H1 (cell line): ENCODE measurements around the gene RNF130. TPM values are rescaled to one million over a fixed set of nuclear protein-coding genes. Genes with fewer than 3 reads are reported as not detected.
A peak's percentile ranks its signal among the peaks of the same experiment; 100 is the strongest.

Source experiments
- BCL11A ChIP-seq, 2 experiments: IDR thresholded peaks; one replicate each; pipeline ENCODE4 v1.6.1; 2011; ENCODE audit warnings: low read depth in 2 of 2, low read length in 2 of 2, mild to moderate bottlenecking in 2 of 2
- CTCF ChIP-seq, 3 experiments: IDR thresholded peaks; 1 replicate in 2 of 3; 2 replicates in 1 of 3; pipeline versions ENCODE4 v1.5.1 to v1.6.1; 2011; ENCODE audit warnings: low read length in 3 of 3, mild to moderate bottlenecking in 3 of 3, inconsistent platforms in 2 of 3, low read depth in 1 of 3, moderate library complexity in 1 of 3; ENCODE audit not compliant: insufficient read depth in 1 of 3; ENCODE audit errors: control extremely low read depth in 1 of 3
- GTF2F1 ChIP-seq: IDR thresholded peaks from 2 replicates; pipeline ENCODE4 v1.6.1; 2012; ENCODE audit warnings: low read depth, low read length, improper control_type of control experiment, borderline replicate concordance
- RBBP5 ChIP-seq: IDR thresholded peaks from 2 replicates; pipeline ENCODE4 v1.7.1; 2012; ENCODE audit warnings: low read depth, mild to moderate bottlenecking, inconsistent platforms, low read length, moderate library complexity, borderline replicate concordance
- ZNF274 ChIP-seq: IDR thresholded peaks from 2 replicates; pipeline ENCODE4 v1.7.0; 2012; ENCODE audit warnings: low read length, borderline replicate concordance; ENCODE audit errors: extremely low read depth
- polyA plus RNA-seq, 7 experiments: library from polyadenylated mRNA; depleted of rRNA in 3 of 7; stranded (reverse) in 5 of 7; unstranded in 2 of 7; fragments of >200 nt in 5 of 7; fragments of 200-250 nt in 2 of 7; gene quantifications; 1 replicate in 5 of 7; 2 replicates in 1 of 7; 4 replicates in 1 of 7; pipeline versions ENCODE4 v1.2.1 to v1.2.3, GENCODE V29; 2011 to 2013; ENCODE audit warnings: missing spikeins in 2 of 7, mixed read lengths in 2 of 7
- total RNA-seq: library from RNA; stranded (reverse); fragmentation: NEBNext Ultra II Directional; extraction: Animal tissue kit (Norgen Biotek cat#: 25700); gene quantifications from 2 replicates; pipeline ENCODE4 v1.2.1, GENCODE V29; 2021
- TF ChIP-seq, protein P1 (sequence below): fragments of 300-600 bp; sonication (generic); IDR thresholded peaks from 2 replicates; pipeline ENCODE4 v1.7.1; 2012; ENCODE audit warnings: low read length, moderate library complexity, mild to moderate bottlenecking, inconsistent platforms; ENCODE audit not compliant: insufficient replicate concordance

RNF130 gene
- total and polyA plus RNA-seq, 2 of the 8 experiments (the other 6 are each of a cell fraction or from before 2014, with no cell fraction given): 65.1 to 70.0 TPM

DNA sequence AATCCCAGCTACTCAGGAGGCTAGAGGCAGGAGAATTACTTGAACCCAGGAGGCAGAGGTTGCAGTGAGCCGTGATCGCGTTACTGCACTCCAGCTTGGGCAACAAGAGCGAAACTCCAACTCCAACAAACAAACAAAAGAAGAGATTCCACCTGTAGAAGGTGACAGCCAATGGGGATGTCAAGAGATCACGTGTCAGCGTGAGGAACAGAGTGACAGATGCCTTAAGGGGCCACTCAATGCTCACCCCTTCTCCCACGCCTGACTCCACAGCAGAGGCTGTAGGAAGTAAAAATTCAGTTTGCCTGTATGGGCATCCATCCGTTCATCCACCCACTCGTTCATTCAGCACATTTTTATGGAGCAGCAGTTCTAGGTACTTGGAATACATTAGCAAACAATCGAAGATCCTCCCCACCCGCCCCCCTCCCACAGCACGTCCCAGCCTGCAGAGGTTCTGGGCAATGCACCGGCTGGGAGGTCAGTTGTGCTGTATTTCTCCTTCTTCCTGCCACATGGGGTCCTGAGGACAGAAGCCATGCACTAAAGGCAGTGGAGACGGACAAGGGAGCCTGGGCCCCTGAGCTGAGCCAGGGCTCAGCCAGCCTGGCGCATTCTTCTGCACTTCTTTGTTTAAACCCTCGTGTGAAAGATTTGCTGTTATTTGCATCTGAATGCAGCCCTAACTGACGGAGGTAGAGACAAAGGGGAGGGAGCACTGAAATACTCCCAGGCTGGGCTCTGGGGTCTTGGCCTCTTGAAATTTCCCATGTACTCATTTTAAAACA is 11.3 kb upstream of the RNF130 start (continued):
- TF ChIP-seq RBBP5: peak; percentile 90; the same call in 1 of the 2 replicates
- no peak for TF ChIP-seq CTCF (IDR thresholded peaks at IDR 0.05; ENCODE audit: control extremely low read depth in 1 of 3, insufficient read depth in 1 of 3, low read depth in 1 of 3, low read length in 3 of 3)
- no peak for TF ChIP-seq ZNF274
- TF ChIP-seq GTF2F1: no peak
- TF ChIP-seq, protein P1, sequence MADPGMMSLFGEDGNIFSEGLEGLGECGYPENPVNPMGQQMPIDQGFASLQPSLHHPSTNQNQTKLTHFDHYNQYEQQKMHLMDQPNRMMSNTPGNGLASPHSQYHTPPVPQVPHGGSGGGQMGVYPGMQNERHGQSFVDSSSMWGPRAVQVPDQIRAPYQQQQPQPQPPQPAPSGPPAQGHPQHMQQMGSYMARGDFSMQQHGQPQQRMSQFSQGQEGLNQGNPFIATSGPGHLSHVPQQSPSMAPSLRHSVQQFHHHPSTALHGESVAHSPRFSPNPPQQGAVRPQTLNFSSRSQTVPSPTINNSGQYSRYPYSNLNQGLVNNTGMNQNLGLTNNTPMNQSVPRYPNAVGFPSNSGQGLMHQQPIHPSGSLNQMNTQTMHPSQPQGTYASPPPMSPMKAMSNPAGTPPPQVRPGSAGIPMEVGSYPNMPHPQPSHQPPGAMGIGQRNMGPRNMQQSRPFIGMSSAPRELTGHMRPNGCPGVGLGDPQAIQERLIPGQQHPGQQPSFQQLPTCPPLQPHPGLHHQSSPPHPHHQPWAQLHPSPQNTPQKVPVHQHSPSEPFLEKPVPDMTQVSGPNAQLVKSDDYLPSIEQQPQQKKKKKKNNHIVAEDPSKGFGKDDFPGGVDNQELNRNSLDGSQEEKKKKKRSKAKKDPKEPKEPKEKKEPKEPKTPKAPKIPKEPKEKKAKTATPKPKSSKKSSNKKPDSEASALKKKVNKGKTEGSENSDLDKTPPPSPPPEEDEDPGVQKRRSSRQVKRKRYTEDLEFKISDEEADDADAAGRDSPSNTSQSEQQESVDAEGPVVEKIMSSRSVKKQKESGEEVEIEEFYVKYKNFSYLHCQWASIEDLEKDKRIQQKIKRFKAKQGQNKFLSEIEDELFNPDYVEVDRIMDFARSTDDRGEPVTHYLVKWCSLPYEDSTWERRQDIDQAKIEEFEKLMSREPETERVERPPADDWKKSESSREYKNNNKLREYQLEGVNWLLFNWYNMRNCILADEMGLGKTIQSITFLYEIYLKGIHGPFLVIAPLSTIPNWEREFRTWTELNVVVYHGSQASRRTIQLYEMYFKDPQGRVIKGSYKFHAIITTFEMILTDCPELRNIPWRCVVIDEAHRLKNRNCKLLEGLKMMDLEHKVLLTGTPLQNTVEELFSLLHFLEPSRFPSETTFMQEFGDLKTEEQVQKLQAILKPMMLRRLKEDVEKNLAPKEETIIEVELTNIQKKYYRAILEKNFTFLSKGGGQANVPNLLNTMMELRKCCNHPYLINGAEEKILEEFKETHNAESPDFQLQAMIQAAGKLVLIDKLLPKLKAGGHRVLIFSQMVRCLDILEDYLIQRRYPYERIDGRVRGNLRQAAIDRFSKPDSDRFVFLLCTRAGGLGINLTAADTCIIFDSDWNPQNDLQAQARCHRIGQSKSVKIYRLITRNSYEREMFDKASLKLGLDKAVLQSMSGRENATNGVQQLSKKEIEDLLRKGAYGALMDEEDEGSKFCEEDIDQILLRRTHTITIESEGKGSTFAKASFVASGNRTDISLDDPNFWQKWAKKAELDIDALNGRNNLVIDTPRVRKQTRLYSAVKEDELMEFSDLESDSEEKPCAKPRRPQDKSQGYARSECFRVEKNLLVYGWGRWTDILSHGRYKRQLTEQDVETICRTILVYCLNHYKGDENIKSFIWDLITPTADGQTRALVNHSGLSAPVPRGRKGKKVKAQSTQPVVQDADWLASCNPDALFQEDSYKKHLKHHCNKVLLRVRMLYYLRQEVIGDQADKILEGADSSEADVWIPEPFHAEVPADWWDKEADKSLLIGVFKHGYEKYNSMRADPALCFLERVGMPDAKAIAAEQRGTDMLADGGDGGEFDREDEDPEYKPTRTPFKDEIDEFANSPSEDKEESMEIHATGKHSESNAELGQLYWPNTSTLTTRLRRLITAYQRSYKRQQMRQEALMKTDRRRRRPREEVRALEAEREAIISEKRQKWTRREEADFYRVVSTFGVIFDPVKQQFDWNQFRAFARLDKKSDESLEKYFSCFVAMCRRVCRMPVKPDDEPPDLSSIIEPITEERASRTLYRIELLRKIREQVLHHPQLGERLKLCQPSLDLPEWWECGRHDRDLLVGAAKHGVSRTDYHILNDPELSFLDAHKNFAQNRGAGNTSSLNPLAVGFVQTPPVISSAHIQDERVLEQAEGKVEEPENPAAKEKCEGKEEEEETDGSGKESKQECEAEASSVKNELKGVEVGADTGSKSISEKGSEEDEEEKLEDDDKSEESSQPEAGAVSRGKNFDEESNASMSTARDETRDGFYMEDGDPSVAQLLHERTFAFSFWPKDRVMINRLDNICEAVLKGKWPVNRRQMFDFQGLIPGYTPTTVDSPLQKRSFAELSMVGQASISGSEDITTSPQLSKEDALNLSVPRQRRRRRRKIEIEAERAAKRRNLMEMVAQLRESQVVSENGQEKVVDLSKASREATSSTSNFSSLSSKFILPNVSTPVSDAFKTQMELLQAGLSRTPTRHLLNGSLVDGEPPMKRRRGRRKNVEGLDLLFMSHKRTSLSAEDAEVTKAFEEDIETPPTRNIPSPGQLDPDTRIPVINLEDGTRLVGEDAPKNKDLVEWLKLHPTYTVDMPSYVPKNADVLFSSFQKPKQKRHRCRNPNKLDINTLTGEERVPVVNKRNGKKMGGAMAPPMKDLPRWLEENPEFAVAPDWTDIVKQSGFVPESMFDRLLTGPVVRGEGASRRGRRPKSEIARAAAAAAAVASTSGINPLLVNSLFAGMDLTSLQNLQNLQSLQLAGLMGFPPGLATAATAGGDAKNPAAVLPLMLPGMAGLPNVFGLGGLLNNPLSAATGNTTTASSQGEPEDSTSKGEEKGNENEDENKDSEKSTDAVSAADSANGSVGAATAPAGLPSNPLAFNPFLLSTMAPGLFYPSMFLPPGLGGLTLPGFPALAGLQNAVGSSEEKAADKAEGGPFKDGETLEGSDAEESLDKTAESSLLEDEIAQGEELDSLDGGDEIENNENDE: peak; percentile 20
- TF ChIP-seq BCL11A (IDR thresholded peaks at IDR 0.05; ENCODE audit: low read depth in 2 of 2, low read length in 2 of 2): no peak
